HEK293T (cell line): ENCODE results near the gene RSPH3.

Source experiments
- BHLHE40 ChIP-seq: fragments of 450-650 bp; IDR thresholded peaks from 2 replicates; pipeline ENCODE4 v1.6.1; 2016; ENCODE audit warnings: mild to moderate bottlenecking, moderate library complexity, borderline replicate concordance
- CTBP1 ChIP-seq: fragments of 450-650 bp; IDR thresholded peaks from 2 replicates; pipeline ENCODE4 v1.6.1; 2016; ENCODE audit warnings: borderline replicate concordance
- ELF4 ChIP-seq: fragments of 450-650 bp; IDR thresholded peaks from 2 replicates; pipeline ENCODE4 v1.6.1; 2017; ENCODE audit warnings: antibody characterized with exemption
- FOXA1 ChIP-seq: fragments of 450-650 bp; IDR thresholded peaks from 2 replicates; pipeline ENCODE4 v1.6.1; 2016; ENCODE audit warnings: mild to moderate bottlenecking
- FOXM1 ChIP-seq: fragments of 450-650 bp; IDR thresholded peaks from 2 replicates; pipeline ENCODE4 v1.6.1; 2017; ENCODE audit warnings: mild to moderate bottlenecking, borderline replicate concordance
- HDGF ChIP-seq: fragments of 450-650 bp; IDR thresholded peaks from 2 replicates; pipeline ENCODE4 v1.6.1; 2017; ENCODE audit warnings: antibody characterized with exemption, borderline replicate concordance
- NFRKB ChIP-seq: fragments of 450-650 bp; IDR thresholded peaks from 2 replicates; pipeline ENCODE4 v1.6.1; 2016; ENCODE audit warnings: mild to moderate bottlenecking, moderate library complexity
- SP1 ChIP-seq: fragments of 450-650 bp; IDR thresholded peaks from 2 replicates; pipeline ENCODE4 v1.6.1; 2017
- TF ChIP-seq, protein P1 (sequence below): fragments of 450-650 bp; IDR thresholded peaks from 2 replicates; pipeline ENCODE4 v1.6.1; 2016

DNA sequence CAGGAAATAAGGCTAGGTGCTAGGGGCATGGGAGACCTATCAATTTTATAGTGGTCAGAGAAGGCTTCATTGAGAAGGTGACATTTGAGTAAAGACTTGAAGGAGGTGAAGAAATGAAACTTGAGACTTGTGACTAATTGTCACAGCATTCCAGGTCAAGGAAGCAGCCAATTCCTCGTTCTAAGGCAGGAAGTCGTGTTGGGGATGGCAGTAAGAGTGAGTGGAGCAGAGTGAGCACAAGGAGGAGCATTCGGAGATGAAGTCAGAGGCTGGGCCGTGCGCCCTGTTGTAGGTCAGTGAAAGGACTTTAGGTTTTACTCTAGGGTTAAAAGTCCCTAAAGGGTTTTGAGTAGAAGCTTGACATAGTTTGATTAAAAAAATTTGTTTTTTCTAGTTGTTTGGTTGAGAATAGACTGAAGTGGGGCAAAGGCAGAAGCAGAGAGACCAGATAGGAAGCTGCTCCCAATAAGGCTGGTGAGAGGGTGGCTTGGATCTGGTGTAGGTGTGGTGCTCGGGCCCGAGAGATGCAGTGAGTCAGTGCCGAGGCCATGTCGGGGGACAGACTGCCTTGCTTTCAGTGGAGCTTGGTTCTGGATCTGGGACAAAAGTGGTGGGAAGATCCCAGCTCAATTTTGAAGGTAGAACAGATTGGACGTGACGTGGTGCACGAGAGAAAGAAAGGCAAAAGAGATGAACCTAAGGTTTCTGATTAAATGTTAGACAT is 2.6 kb upstream of the RSPH3 start:
- TF ChIP-seq, protein P1, sequence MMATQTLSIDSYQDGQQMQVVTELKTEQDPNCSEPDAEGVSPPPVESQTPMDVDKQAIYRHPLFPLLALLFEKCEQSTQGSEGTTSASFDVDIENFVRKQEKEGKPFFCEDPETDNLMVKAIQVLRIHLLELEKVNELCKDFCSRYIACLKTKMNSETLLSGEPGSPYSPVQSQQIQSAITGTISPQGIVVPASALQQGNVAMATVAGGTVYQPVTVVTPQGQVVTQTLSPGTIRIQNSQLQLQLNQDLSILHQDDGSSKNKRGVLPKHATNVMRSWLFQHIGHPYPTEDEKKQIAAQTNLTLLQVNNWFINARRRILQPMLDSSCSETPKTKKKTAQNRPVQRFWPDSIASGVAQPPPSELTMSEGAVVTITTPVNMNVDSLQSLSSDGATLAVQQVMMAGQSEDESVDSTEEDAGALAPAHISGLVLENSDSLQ: no peak
- TF ChIP-seq SP1 (no peak), CTBP1 (no peak), FOXA1 (no peak), NFRKB (no peak), HDGF (no peak), BHLHE40 (no peak), FOXM1 (no peak), ELF4 (no peak)
